Measurements from ENCODE around the gene ODF2. TPM values are rescaled to one million over a fixed set of nuclear protein-coding genes. Genes with fewer than 3 reads are reported as not detected.
A peak's percentile ranks its signal among the peaks of the same experiment; 100 is the strongest.
"Not testable (repeated sequence)": the region's sequence is repeated elsewhere in the genome, so short reads cannot be mapped to it uniquely, and the experiment has no call there.

Gene ODF2
- total RNA-seq, 1 donor from 2014 or later: 40.5 TPM

- Mint-ChIP-seq H3K27ac (ENCODE audit: unreplicated experiment) (no peak overlapping the region), H3K9me3 (ENCODE audit: unreplicated experiment) (no peaks in the 10 kb centered on the region), H3K4me1 (ENCODE audit: unreplicated experiment) (no peaks in the 10 kb centered on the region), H3K4me3 (ENCODE audit: unreplicated experiment) (no peak overlapping the region), H3K36me3 (ENCODE audit: unreplicated experiment) (no peaks in the 10 kb centered on the region), H3K27me3 (ENCODE audit: unreplicated experiment) (no peaks in the 10 kb centered on the region)
- no peak for TF ChIP-seq CTCF (IDR thresholded peaks at IDR 0.05)
- no peak for DNase-seq (ENCODE audit: extremely low spot score, unreplicated experiment)
Observed at GRCh38 chr9:128435611-128436010, 20.2 kb upstream of the ODF2 start.

GRCh38 chr9:128438343-128439109 lies 17.3 kb upstream of the ODF2 start:
- Mint-ChIP-seq H3K27ac (ENCODE audit: unreplicated experiment) (no peak overlapping the region), H3K36me3 (ENCODE audit: unreplicated experiment) (no peaks in the 10 kb centered on the region), H3K9me3 (ENCODE audit: unreplicated experiment) (no peaks in the 10 kb centered on the region), H3K27me3 (ENCODE audit: unreplicated experiment) (no peaks in the 10 kb centered on the region), H3K4me1 (ENCODE audit: unreplicated experiment) (no peaks in the 10 kb centered on the region), H3K4me3 (ENCODE audit: unreplicated experiment) (no peak overlapping the region)
- no peak for TF ChIP-seq CTCF (IDR thresholded peaks at IDR 0.05)
- peak; percentile 94 for DNase-seq (ENCODE audit: extremely low spot score, unreplicated experiment)

- no peak for TF ChIP-seq CTCF (IDR thresholded peaks at IDR 0.05)
- DNase-seq (ENCODE audit: extremely low spot score, unreplicated experiment): no peak
- Mint-ChIP-seq H3K27ac (ENCODE audit: unreplicated experiment) (no peak overlapping the region), H3K4me1 (ENCODE audit: unreplicated experiment) (no peaks in the 10 kb centered on the region), H3K27me3 (ENCODE audit: unreplicated experiment) (no peaks in the 10 kb centered on the region), H3K4me3 (ENCODE audit: unreplicated experiment) (no peak overlapping the region), H3K36me3 (ENCODE audit: unreplicated experiment) (no peaks in the 10 kb centered on the region), H3K9me3 (ENCODE audit: unreplicated experiment) (no peaks in the 10 kb centered on the region)
Observed at GRCh38 chr9:128439273-128439672, 16.5 kb upstream of the ODF2 start.

GRCh38 chr9:128442150-128442549 lies 13.7 kb upstream of the ODF2 start:
- no peak for TF ChIP-seq CTCF (IDR thresholded peaks at IDR 0.05)
- Mint-ChIP-seq H3K4me1 (ENCODE audit: unreplicated experiment) (no peaks in the 10 kb centered on the region), H3K4me3 (ENCODE audit: unreplicated experiment) (no peak overlapping the region), H3K36me3 (ENCODE audit: unreplicated experiment) (no peaks in the 10 kb centered on the region), H3K9me3 (ENCODE audit: unreplicated experiment) (no peaks in the 10 kb centered on the region), H3K27me3 (ENCODE audit: unreplicated experiment) (no peaks in the 10 kb centered on the region), H3K27ac (ENCODE audit: unreplicated experiment) (no peak overlapping the region)
- DNase-seq (ENCODE audit: extremely low spot score, unreplicated experiment): no peak

- not testable (repeated sequence) for H3K4me1 Mint-ChIP-seq (ENCODE audit: unreplicated experiment); H3K36me3 Mint-ChIP-seq (ENCODE audit: unreplicated experiment); DNase-seq (ENCODE audit: extremely low spot score, unreplicated experiment); H3K27me3 Mint-ChIP-seq (ENCODE audit: unreplicated experiment); H3K9me3 Mint-ChIP-seq (ENCODE audit: unreplicated experiment); H3K4me3 Mint-ChIP-seq (ENCODE audit: unreplicated experiment); H3K27ac Mint-ChIP-seq (ENCODE audit: unreplicated experiment)
Observed at GRCh38 chr9:128446505-128446904, 9.3 kb upstream of the ODF2 start.
